GM18951 (cell line): Measurements from ENCODE around the gene GEN1.

Experiments
- POLR2A ChIP-seq: IDR thresholded peaks from 4 replicates; pipeline ENCODE4 v1.6.1; 2011; ENCODE audit warnings: mild to moderate bottlenecking; ENCODE audit not compliant: insufficient read length, insufficient read depth; ENCODE audit errors: extremely low read depth
- in situ Hi-C: fragments of 300-500 bp; cut with MboI; formaldehyde crosslinking; loops from one replicate; pipeline ENCODE4 v1.12.0; 2022; ENCODE audit warnings: low sequenced_read_pairs, mixed read lengths, inconsistent platforms; ENCODE audit not compliant: unreplicated experiment

GEN1 gene

GRCh38 chr2:17792515-17792914 is 38.6 kb downstream of the GEN1 start:
- TF ChIP-seq POLR2A = no peak
- in situ Hi-C loops = no loop called here

GRCh38 chr2:17793296-17793695 is 39.4 kb downstream of the GEN1 start:
- in situ Hi-C loops = no loop called here
- no peak for TF ChIP-seq POLR2A

- in situ Hi-C loops = no loop called here
- no peak for TF ChIP-seq POLR2A
These were observed 39.9 kb downstream of the GEN1 start for GRCh38 chr2:17793803-17794354.

- TF ChIP-seq POLR2A = no peak
- in situ Hi-C loops = no loop called here
These were observed 41.4 kb downstream of the GEN1 start for GRCh38 chr2:17795309-17795708.

- no peak for TF ChIP-seq POLR2A
- in situ Hi-C loops = no loop called here
These were observed 44.4 kb downstream of the GEN1 start for GRCh38 chr2:17798338-17798737.

GRCh38 chr2:17799301-17800120 is 45.6 kb downstream of the GEN1 start:
- TF ChIP-seq POLR2A = no peak
- in situ Hi-C loops = no loop called here

GRCh38 chr2:17800219-17800618 is 46.3 kb downstream of the GEN1 start:
- in situ Hi-C loops = no loop called here

GRCh38 chr2:17800693-17801458 is 46.9 kb downstream of the GEN1 start:
- TF ChIP-seq POLR2A = no peak
- in situ Hi-C loops = no loop called here

More at GRCh38 chr2:17800219-17800618, 46.3 kb downstream of the GEN1 start:
- no peak for TF ChIP-seq POLR2A

- TF ChIP-seq POLR2A = no peak
- in situ Hi-C loops = no loop called here
These were observed 49.6 kb downstream of the GEN1 start for GRCh38 chr2:17803497-17803896.

- in situ Hi-C loops = no loop called here
- no peak for TF ChIP-seq POLR2A
These were observed 50.4 kb downstream of the GEN1 start for GRCh38 chr2:17804358-17804757.

GRCh38 chr2:17805166-17805565 is 51.2 kb downstream of the GEN1 start:
- in situ Hi-C loops = no loop called here
- no peak for TF ChIP-seq POLR2A

GRCh38 chr2:17805717-17806363 is 51.9 kb downstream of the GEN1 start:
- in situ Hi-C loops = no loop called here
- no peak for TF ChIP-seq POLR2A

- in situ Hi-C loops = no loop called here
- TF ChIP-seq POLR2A = no peak
These were observed 59.2 kb downstream of the GEN1 start for GRCh38 chr2:17813010-17813741.
